Activated naive CD8-positive, alpha-beta T cell (primary cell): ENCODE measurements around the gene FAM193A.
A peak's percentile ranks its signal among the peaks of the same experiment; 100 is the strongest.
"Not testable (repeated sequence)": the region's sequence is repeated elsewhere in the genome, so short reads cannot be mapped to it uniquely, and the experiment has no call there.

Experiments
- H3K27ac Mint-ChIP-seq: one replicate; pipeline ENCODE4 v1.8.0; 2021; ENCODE audit warnings: mixed read lengths
- H3K27me3 Mint-ChIP-seq: one replicate; pipeline ENCODE4 v1.8.0; 2021; ENCODE audit warnings: mixed read lengths
- H3K36me3 Mint-ChIP-seq: one replicate; pipeline ENCODE4 v1.8.0; 2021; ENCODE audit warnings: mixed read lengths
- H3K4me1 Mint-ChIP-seq: one replicate; pipeline ENCODE4 v1.8.0; 2021; ENCODE audit warnings: low read depth, mixed read lengths
- H3K4me3 Mint-ChIP-seq: one replicate; pipeline ENCODE4 v1.8.0; 2021; ENCODE audit warnings: mild to moderate bottlenecking, mixed read lengths
- H3K9me3 Mint-ChIP-seq: one replicate; pipeline ENCODE4 v1.8.0; 2021; ENCODE audit warnings: low read depth, mixed read lengths

FAM193A gene

DNA sequence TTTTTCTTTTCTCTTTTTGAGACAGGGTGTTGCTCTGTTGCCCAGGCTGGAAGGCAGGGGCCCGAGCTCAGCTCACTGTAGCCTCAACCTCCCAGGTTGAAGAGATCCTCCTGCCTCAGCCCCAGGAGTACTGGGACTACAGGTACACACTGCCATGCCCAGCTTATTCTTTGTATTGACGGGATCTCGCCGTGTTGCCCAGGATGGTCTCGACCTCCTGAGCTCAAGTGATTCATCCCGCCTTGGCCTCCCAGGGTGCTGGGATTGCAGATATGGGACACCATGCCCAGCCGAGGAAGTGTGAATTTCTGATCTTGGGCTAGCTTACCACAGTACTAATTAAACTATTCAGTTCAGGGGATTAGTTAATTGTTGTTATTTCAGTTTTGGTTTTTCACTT lies 28.6 kb upstream of the FAM193A start:
- peaks cover 8% of the 10 kb centered on the region for H3K4me1 Mint-ChIP-seq
- no peaks in the 10 kb centered on the region for H3K27me3 Mint-ChIP-seq
- no peaks in the 10 kb centered on the region for H3K36me3 Mint-ChIP-seq
- H3K9me3 Mint-ChIP-seq, result no peaks in the 10 kb centered on the region
- no peak overlapping the region for H3K27ac Mint-ChIP-seq
- H3K4me3 Mint-ChIP-seq, result no peak overlapping the region

GRCh38 chr4:2510351-2511259 lies 25.8 kb upstream of the FAM193A start:
- no peaks in the 10 kb centered on the region for H3K9me3 Mint-ChIP-seq
- H3K4me1 Mint-ChIP-seq, result peaks cover 6% of the 10 kb centered on the region
- no peaks in the 10 kb centered on the region for H3K36me3 Mint-ChIP-seq
- no peaks in the 10 kb centered on the region for H3K27me3 Mint-ChIP-seq
- peak overlapping the region; percentile 30 for H3K27ac Mint-ChIP-seq
- no peak overlapping the region for H3K4me3 Mint-ChIP-seq

- Mint-ChIP-seq H3K36me3 (no peaks in the 10 kb centered on the region), H3K27ac (peak overlapping the region; percentile 41), H3K9me3 (no peaks in the 10 kb centered on the region), H3K4me3 (no peak overlapping the region), H3K27me3 (no peaks in the 10 kb centered on the region), H3K4me1 (peaks cover 5% of the 10 kb centered on the region)
These were observed 24.8 kb upstream of the FAM193A start for GRCh38 chr4:2511645-2512131.

DNA sequence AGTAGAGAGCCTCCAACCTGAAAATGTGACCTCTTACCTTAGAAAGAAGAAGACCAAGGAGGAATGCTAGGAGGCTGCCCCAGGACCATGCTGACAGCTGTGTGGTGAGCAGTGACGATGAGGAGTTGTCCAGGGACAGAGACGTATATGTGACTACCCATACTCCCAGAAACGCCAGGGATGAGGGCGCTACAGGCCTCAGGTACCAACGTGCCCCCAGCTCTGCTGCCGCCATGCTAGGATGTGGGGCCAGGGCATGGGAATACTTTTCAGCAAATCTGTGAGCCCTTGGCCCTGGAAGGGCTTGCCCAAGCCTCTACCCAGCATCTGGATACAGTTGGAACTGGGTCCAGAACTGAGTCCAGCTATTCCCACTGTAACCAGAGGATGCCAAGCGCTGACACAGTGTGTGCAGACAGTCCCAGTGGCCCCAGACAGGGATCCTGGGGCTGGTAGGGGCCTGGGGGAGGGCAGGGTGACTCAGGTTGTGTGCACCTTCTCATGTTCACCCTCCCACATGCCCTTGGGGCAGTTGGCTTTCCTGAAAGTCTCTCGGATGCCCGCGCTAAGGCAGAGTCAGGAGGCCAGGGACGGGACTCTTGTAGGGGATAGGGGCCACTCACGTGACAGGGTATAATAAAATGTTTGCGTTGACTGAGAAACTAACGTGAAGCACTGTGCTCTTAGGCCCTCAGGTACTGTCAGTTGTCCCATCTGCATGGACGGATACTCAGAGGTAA lies 23.9 kb upstream of the FAM193A start:
- Mint-ChIP-seq H3K27ac (no peak overlapping the region), H3K36me3 (no peaks in the 10 kb centered on the region), H3K27me3 (no peaks in the 10 kb centered on the region), H3K9me3 (no peaks in the 10 kb centered on the region), H3K4me1 (peaks cover 3% of the 10 kb centered on the region), H3K4me3 (no peak overlapping the region)

DNA sequence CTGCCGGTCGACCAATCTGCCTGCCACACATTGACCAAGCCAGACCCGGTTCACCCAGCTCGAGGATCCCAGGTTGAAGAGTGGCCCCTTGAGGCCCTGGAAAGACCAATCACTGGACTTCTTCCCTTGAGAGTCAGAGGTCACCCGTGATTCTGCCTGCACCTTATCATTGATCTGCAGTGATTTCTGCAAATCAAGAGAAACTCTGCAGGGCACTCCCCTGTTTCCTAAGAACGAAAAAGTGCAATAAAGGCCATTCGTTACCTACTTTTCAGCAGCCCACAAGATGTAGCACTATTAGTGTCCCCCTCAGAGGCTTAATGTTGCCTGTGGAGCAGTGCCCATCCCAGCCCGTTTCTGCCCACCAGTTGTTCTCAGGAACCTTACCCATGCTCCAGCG lies 22.3 kb upstream of the FAM193A start:
- H3K27me3 Mint-ChIP-seq, H3K27ac Mint-ChIP-seq, H3K9me3 Mint-ChIP-seq, H3K36me3 Mint-ChIP-seq, H3K4me1 Mint-ChIP-seq, H3K4me3 Mint-ChIP-seq: not testable (repeated sequence)

DNA sequence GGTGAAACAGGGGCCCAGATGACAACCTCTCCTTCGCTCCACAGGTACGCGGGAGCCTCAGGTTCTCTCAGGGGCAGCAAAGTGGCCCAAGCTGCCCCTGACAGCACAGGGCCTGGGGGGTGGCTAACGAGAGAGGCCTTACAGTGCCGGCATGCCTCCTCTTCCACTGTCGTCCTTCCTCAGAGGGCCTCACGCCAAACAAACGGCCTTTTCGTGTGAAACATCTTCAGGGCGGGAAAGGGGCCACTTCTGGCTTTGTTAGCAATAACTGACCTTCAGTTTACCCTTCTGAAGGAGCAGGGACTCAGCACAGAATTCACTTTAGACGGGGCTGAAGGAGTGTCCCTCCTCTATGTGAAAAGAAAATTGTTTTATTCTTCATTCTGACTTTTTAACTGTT lies 21.5 kb upstream of the FAM193A start:
- H3K36me3 Mint-ChIP-seq, H3K9me3 Mint-ChIP-seq, H3K27ac Mint-ChIP-seq, H3K27me3 Mint-ChIP-seq, H3K4me3 Mint-ChIP-seq, H3K4me1 Mint-ChIP-seq: not testable (repeated sequence)

- no peaks in the 10 kb centered on the region for H3K4me1 Mint-ChIP-seq
- H3K36me3 Mint-ChIP-seq, result no peaks in the 10 kb centered on the region
- H3K27ac Mint-ChIP-seq, result peak overlapping the region; percentile 64
- no peaks in the 10 kb centered on the region for H3K9me3 Mint-ChIP-seq
- H3K4me3 Mint-ChIP-seq, result no peak overlapping the region
- H3K27me3 Mint-ChIP-seq, result no peaks in the 10 kb centered on the region
These were observed 20.5 kb upstream of the FAM193A start for GRCh38 chr4:2515830-2516550.

DNA sequence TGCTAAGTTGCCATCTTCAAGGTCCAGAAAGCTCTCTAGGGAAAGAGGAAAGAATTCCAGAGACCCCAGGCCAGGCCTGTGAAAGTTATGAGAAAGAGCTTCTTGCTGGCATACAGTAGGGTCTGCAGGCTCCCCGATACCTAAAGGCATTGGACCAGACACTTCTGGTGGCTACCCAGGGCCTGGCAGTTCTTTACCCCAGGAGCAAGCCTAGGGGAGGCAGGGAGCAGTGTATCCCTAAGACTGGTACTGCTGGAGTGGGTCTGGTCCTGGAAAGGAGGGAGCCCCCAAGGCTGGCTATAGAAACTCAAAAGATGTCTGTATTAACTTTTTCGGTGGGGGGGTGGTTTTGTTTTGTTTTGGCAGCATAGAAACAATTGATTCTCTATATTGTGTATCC lies 19.8 kb upstream of the FAM193A start:
- Mint-ChIP-seq H3K9me3 (no peaks in the 10 kb centered on the region), H3K4me1 (no peaks in the 10 kb centered on the region), H3K27ac (peak overlapping the region; percentile 64), H3K36me3 (no peaks in the 10 kb centered on the region), H3K4me3 (no peak overlapping the region), H3K27me3 (no peaks in the 10 kb centered on the region)

- Mint-ChIP-seq H3K4me3 (no peak overlapping the region), H3K27me3 (no peaks in the 10 kb centered on the region), H3K27ac (no peak overlapping the region), H3K9me3 (no peaks in the 10 kb centered on the region), H3K36me3 (no peaks in the 10 kb centered on the region), H3K4me1 (no peaks in the 10 kb centered on the region)
These were observed 9.9 kb upstream of the FAM193A start for GRCh38 chr4:2526559-2526958.

DNA sequence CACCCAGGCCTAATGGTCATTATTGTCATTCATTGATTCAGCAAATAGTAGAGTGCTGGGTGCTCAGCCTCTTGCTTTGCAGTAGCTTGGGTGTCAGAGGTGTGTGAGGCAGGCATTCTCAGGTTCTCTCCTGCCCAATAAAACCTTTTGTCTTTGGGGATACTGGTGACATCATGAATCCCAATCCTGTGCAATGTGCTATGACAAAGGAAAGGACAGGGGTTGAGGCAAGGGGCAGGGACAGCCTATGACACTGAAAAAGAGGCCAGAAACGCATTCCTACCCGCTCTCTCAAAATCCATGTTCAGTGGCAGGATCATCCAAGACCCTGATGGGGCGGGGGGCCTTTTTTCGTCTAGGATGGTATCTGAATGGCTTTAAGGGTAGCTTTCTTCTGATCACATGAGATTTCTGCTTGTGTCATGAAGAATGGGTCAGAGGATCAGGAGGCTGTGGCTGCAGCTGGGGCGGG lies 1.5 kb upstream of the FAM193A start:
- Mint-ChIP-seq H3K4me3 (peak overlapping the region; percentile 90), H3K27me3 (no peaks in the 10 kb centered on the region), H3K9me3 (no peaks in the 10 kb centered on the region), H3K27ac (peak overlapping the region; percentile 89), H3K36me3 (no peaks in the 10 kb centered on the region), H3K4me1 (peaks cover 19% of the 10 kb centered on the region)

- Mint-ChIP-seq H3K27ac (peak overlapping the region; percentile 92), H3K4me1 (peaks cover 19% of the 10 kb centered on the region), H3K27me3 (no peaks in the 10 kb centered on the region), H3K4me3 (peak overlapping the region; percentile 90), H3K9me3 (no peaks in the 10 kb centered on the region), H3K36me3 (no peaks in the 10 kb centered on the region)
These were observed 863 bp upstream of the FAM193A start for GRCh38 chr4:2535376-2536192.

GRCh38 chr4:2537011-2537830 lies 774 bp downstream of the FAM193A start:
- Mint-ChIP-seq H3K36me3 (no peaks in the 10 kb centered on the region), H3K27ac (peak overlapping the region; percentile 88), H3K9me3 (no peaks in the 10 kb centered on the region), H3K27me3 (no peaks in the 10 kb centered on the region), H3K4me3 (peak overlapping the region; percentile 91), H3K4me1 (peaks cover 19% of the 10 kb centered on the region)

GRCh38 chr4:2543580-2544191 lies 7.2 kb downstream of the FAM193A start:
- H3K27me3 Mint-ChIP-seq, H3K9me3 Mint-ChIP-seq: not testable (repeated sequence)
- H3K4me1 Mint-ChIP-seq, result peaks cover 36% of the 10 kb centered on the region

More at GRCh38 chr4:2543580-2544191, 7.2 kb downstream of the FAM193A start:
- not testable (repeated sequence) for H3K36me3 Mint-ChIP-seq, H3K27ac Mint-ChIP-seq, H3K4me3 Mint-ChIP-seq
